GM18499 (cell line): ENCODE data around the gene APOA1.
A peak's percentile ranks its signal among the peaks of the same experiment; 100 is the strongest.
"Not testable (repeated sequence)": the region's sequence is repeated elsewhere in the genome, so short reads cannot be mapped to it uniquely, and the experiment has no call there.

Experiments used
- ATAC-seq: cut with Tn5 transposase; IDR thresholded peaks from one replicate; pipeline ENCODE4 v1.9.1; 2021; ENCODE audit warnings: moderate number of reproducible peaks; ENCODE audit not compliant: insufficient read depth, unreplicated experiment

APOA1 gene

GRCh38 chr11:116835791-116836631 is 1.4 kb downstream of the APOA1 start:
- peak; percentile 45 for ATAC-seq

GRCh38 chr11:116835042-116835772 is 2.2 kb downstream of the APOA1 start:
- ATAC-seq: no peak

- ATAC-seq: not testable (repeated sequence)
These were observed 2.8 kb downstream of the APOA1 start for GRCh38 chr11:116834535-116835041.

- no peak for ATAC-seq
These were observed 3.4 kb downstream of the APOA1 start for GRCh38 chr11:116833816-116834534.

GRCh38 chr11:116833491-116833815 is 4.0 kb downstream of the APOA1 start:
- no peak for ATAC-seq

GRCh38 chr11:116832350-116833290 is 4.8 kb downstream of the APOA1 start:
- ATAC-seq: no peak

GRCh38 chr11:116831790-116832349 is 5.6 kb downstream of the APOA1 start:
- ATAC-seq: no peak

GRCh38 chr11:116830184-116830912 is 7.1 kb downstream of the APOA1 start:
- ATAC-seq: no peak

GRCh38 chr11:116829525-116830183 is 7.8 kb downstream of the APOA1 start, which contains the start of gene APOC3:
Gene APOC3, plus strand, starts transcription at chr11:116829907. Its CDS starts 676 bp downstream, at chr11:116830583.
- ATAC-seq: no peak

GRCh38 chr11:116828632-116829524 is 8.5 kb downstream of the APOA1 start:
- no peak for ATAC-seq

- ATAC-seq: no peak
These were observed 10.0 kb downstream of the APOA1 start for GRCh38 chr11:116827461-116827860.

- no peak for ATAC-seq
These were observed 10.5 kb downstream of the APOA1 start for GRCh38 chr11:116826751-116827431.

GRCh38 chr11:116825854-116826750 is 11.3 kb downstream of the APOA1 start:
- ATAC-seq: no peak

GRCh38 chr11:116825434-116825833 is 12.0 kb downstream of the APOA1 start:
- no peak for ATAC-seq

GRCh38 chr11:116823031-116823843 is 14.2 kb downstream of the APOA1 start, which contains the start of gene APOA4:
Gene APOA4, minus strand, starts transcription at chr11:116823304. Its CDS starts 113 bp downstream, at chr11:116823191.
- ATAC-seq: no peak
